Body of pancreas (tissue), 4 donors: ENCODE results near the gene DSCAM.

Source experiments
- POLR2A ChIP-seq, 3 donors: fragments of 450-650 bp; IDR thresholded peaks; one replicate each; pipeline ENCODE4 v1.6.1; 2016; ENCODE audit warnings: antibody characterized with exemption in 3 of 3, mild to moderate bottlenecking in 2 of 3
- TF ChIP-seq, protein P1 (sequence below), 7 experiments: fragments of 450-650 bp in 4 of 7; fragments of 200-600 bp in 3 of 7; sonication (generic) in 3 of 7; IDR thresholded peaks; one replicate each; pipeline ENCODE4 v1.5.1; 2016 to 2019; ENCODE audit warnings: antibody characterized with exemption in 7 of 7

DNA sequence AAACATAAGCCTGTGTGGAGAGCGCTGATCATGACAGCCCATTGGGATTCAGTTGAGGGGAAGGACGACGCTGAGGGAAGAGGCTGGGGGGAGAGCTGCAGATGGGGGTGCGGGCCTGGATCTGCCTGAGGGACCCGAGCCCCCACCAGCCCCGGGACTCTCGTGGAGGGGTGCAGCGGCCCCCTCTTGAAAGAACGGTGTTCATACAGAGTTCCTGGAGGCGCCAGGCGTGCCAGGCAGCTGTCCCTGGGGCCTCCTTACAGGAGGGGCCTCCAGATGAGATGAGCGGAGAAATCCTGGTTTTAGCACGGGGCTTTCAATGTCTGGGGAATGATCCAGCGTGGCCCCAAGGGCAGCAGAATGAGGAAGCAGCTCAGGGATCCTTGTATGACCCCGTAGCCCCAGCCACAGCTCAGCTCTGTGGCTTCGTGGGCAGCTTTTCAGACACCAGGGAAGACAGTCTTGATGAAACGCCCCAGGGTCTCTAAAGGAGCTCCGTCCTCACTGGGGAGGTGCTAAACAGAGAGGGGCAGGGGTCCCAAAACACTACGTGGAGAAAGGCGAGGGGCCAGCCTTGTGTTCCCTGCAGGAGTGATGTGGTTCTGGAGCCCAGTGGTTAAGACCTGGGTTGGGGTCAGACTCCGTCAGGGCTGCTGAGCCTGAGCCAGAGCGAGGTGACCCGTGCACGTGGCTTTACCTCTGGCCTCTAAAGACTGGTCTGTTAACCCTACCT, 7.2 kb upstream of the DSCAM start:
- TF ChIP-seq, protein P1, sequence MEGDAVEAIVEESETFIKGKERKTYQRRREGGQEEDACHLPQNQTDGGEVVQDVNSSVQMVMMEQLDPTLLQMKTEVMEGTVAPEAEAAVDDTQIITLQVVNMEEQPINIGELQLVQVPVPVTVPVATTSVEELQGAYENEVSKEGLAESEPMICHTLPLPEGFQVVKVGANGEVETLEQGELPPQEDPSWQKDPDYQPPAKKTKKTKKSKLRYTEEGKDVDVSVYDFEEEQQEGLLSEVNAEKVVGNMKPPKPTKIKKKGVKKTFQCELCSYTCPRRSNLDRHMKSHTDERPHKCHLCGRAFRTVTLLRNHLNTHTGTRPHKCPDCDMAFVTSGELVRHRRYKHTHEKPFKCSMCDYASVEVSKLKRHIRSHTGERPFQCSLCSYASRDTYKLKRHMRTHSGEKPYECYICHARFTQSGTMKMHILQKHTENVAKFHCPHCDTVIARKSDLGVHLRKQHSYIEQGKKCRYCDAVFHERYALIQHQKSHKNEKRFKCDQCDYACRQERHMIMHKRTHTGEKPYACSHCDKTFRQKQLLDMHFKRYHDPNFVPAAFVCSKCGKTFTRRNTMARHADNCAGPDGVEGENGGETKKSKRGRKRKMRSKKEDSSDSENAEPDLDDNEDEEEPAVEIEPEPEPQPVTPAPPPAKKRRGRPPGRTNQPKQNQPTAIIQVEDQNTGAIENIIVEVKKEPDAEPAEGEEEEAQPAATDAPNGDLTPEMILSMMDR (IDR thresholded peaks at IDR 0.05) = no peak
- no peak for TF ChIP-seq POLR2A (IDR thresholded peaks at IDR 0.05)
